KOPT-K1 (cell line): ENCODE results near the gene MFN2.
"Not testable (repeated sequence)": the region's sequence is repeated elsewhere in the genome, so short reads cannot be mapped to it uniquely, and the experiment has no call there.

Experiments used
- H3K27ac ChIP-seq: fragments of 200-600 bp; sonication (generic); 2 replicates; pipeline ENCODE4 v1.5.1; 2016; ENCODE audit warnings: antibody characterized with exemption, mild to moderate bottlenecking, low read depth, low read length; ENCODE audit not compliant: poor library complexity, severe bottlenecking
- H3K36me3 ChIP-seq: fragments of 200-600 bp; sonication (generic); 2 replicates; pipeline ENCODE4 v1.5.1; 2017; ENCODE audit warnings: antibody characterized with exemption, mild to moderate bottlenecking, low read length, moderate library complexity; ENCODE audit not compliant: insufficient read depth
- H3K9me3 ChIP-seq: fragments of 200-600 bp; sonication (generic); 2 replicates; pipeline ENCODE4 v1.5.1; 2017; ENCODE audit warnings: antibody characterized with exemption, low read length, mild to moderate bottlenecking; ENCODE audit not compliant: insufficient read depth, poor library complexity, severe bottlenecking

MFN2 gene

DNA sequence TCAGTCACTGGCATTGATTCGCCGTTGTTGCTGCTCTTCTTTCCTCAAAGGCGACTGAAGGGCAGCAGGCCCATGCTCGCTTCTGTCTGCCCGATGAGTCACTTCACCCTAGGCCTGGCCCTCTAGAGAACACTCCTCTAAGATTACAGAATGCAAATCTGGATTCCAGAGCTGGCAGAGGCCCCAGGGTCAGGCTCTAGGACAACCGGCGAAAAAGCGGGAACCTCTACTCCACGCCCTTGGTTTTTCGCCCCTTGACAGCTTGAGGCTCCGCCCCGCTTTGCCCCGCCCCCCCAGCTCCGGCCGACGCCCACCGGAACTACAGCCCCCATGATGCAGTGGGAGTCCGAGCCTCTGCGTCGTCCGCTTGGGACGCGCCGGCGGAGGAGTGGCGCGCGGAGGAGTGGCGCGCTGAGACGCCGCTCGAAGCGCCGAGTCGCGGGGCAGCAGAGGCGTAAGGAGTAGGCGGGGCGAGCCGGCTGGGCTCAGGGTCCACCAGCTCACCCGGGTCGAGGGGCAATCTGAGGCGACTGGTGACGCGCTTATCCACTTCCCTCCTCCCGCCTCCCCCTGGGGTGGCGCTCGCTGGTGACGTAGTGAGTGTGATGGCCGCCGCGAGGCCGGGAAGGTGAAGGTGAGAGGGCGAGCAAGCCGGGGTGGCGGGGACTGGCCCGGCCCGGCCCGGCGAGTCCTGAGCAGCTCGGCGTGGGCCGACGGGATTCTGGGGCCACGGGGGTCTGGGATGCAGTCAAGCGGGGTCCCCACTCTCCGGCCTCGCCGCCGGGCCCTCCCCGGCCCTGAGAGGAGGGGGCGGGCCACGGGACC lies at the start of gene MFN2:
Gene MFN2 (plus strand): TSS at position 594 of the 825 bp plus-strand sequence. CDS start 8,725 bp downstream, outside the sequence.
- Histone ChIP-seq H3K27ac (peak within 1 kb of the TSS; percentile 73), H3K9me3 (no peaks in the 10 kb centered on the region), H3K36me3 (peaks cover 39% of the 10 kb centered on the region)

DNA sequence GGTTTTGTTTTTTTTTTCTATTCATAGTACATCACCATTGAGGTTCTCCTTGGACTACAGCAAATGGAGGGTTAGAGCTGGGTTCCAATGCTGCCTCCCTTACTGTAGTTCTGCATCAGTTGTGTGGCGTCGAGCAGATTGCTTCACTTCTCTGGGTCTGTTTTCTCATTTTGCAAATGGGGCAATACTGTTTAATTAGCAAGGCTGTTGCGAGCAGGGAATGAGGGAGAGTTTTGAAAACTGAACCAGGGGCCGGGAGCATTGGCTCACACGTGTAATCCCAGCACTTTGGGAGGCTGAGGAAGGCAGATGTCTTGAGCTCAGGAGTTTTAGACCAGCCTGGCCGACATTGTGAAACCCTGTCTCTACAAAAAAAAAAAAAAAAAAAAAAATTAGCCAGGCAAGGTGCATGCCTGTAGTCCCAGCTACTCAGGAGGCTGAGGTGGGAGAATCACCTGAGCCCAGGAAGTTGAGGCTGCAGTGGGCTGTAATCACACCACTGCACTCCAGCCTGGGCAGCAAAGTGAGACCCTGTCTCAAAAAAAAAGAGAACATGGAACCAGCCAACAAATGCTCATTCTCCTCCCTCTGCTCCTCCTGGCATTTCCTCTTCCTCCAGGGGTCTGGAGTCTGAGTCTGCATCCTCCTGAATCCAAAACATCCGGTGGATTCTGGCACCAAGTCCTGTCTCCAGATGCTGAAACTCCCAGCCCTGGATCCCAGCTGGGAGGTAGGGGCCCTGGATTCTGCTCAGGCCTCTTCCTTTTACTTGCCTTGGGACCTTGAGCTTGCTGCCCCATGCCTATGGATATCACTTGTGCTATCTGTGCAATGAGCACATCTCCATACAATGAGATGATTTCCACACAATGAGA lies 49.4 kb upstream of the MFN2 start:
- Histone ChIP-seq H3K27ac (no peak overlapping the region), H3K36me3 (no peaks in the 10 kb centered on the region), H3K9me3 (no peaks in the 10 kb centered on the region)

DNA sequence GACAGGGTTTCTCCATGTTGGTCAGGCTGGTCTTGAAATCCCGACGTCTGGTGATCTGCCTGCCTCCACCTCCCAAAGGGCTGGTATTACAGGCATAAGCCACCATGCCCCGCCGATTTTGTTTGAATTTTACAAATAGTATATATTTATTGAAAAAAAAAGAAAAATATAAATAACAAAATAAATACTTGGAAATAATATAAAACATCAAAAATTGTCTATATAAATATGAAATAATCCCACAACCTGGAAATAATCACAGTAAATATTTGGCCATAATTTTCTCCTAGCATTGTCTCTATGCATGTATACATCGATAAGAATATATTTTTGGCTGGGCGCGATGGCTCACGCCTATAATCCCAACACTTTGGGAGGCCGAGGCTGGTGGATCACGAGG lies 48.4 kb upstream of the MFN2 start:
- H3K9me3 ChIP-seq = no peaks in the 10 kb centered on the region
- H3K27ac ChIP-seq = no peak overlapping the region
- no peaks in the 10 kb centered on the region for H3K36me3 ChIP-seq

DNA sequence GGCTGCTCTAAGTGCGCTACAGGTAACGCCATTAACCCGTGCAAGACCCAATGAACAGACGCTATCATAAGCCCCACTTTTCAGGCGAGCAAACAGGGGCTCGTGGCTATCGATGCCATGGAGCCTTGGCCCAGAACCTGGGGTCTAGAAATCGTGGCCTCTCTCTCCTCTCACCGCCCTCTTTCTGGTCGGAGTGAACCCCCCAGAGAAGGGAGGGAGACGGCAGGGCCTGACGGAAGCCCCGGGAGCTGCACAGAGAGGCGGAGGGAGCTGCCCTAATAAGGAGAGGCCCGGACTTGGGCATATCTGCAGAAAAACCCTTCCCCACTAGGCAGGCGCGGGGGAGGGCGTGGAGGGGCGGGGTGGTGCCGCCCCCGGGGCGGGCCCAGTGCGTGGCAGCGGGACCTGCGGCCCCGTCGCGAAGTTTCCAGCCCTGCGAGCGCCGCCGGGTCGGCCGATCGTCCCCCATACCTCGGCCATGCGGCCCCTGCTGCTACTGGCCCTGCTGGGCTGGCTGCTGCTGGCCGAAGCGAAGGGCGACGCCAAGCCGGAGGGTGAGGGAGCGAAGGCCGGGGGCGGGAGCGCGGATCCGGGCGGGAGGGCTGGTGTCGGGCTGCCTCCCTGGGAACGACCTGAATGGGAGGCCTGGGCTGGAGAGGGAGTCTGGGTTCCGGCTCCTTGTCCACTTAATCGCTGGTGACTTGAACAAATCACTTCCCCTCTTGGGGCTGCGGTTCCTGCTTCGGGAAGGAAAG lies 45.8 kb upstream of the MFN2 start, which contains the start of gene PLOD1:
Gene PLOD1 (plus strand): TSS at position 416 of the 755 bp plus-strand sequence. CDS start 63 bp downstream, at position 479.
- H3K27ac ChIP-seq = peak within 1 kb of the TSS; percentile 72

DNA sequence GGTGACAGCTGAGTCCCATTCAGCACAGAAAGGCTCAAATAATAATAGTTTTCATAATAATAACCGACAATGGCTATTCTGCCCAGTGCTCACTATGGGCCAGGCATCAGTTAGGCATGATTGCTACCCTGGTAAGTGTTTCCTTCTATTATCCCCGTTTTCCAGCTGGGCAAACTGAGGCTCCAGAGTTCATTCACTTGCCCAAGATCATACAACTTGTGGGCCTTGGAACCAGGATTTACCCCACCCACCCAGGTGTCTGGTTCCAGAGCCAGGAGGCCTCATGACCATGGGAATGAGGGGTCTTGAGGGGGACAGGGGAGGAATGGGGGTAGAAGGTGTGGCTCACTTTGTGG lies 45.2 kb upstream of the MFN2 start:
- no peaks in the 10 kb centered on the region for H3K36me3 ChIP-seq
- H3K9me3 ChIP-seq = no peaks in the 10 kb centered on the region
- peak overlapping the region; percentile 72 for H3K27ac ChIP-seq

More for the DNA sequence above, 45.8 kb upstream of the MFN2 start, which contains the start of gene PLOD1:
- H3K36me3 ChIP-seq = no peaks in the 10 kb centered on the region
- H3K9me3 ChIP-seq = no peaks in the 10 kb centered on the region

DNA sequence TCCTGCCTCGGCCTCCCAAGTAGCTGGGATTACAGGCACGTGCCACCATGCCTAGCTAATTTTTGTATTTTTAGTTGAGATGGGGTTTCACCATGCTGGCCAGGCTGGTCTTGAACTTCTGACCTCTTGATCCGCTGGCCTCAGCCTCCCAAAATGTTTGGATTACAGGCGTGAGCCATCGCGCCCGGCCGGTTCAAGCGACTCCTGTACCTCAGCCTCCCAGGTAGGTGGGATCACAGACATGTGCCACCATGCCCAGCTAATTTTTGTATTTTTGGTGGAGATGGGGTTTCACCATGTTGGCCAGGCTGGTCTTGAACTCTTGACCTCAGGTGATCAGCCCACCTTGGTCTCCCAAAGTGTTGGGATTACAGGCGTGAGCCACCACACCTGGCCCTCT lies 44.5 kb upstream of the MFN2 start:
- not testable (repeated sequence) for H3K9me3 ChIP-seq, H3K36me3 ChIP-seq, H3K27ac ChIP-seq

DNA sequence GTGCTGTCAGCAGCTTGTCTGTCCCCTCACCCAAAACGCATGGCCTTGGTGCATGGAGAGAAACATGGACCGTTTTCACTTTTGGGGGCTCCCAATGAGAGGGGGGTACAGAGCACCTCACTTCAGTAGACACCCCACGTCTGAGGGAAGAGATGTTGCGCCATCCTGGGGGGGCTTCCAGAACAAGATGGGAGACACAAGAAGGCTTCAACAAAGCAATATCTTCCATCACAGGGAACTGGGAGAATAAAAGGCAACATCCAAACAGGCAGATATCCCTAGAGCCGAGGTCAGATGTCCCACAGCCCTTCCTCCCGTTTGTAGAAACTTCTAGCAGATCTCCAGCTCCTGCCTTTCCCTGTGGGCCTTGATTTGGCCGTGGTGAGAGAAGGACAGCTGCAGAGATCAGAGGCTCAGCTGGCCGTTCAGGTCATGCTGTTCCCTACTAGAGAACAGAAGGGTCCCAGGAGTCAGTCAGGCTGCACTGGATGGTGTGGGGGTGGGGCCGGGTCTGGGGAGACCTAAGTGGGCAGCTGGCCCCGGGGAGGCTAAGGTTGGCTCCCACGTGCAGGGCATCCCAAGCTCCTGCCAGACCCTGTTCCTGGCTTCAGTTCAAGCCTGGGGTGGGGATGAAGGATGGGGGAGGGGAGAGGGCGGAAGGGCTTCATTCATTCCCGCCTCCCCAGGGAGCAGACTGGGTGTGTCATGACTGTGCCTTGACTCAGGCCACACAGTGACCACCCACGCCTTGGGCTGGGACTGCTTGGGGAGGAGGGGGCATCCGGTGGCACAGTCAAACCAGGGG lies 41.3 kb upstream of the MFN2 start:
- Histone ChIP-seq H3K9me3 (no peaks in the 10 kb centered on the region), H3K36me3 (no peaks in the 10 kb centered on the region), H3K27ac (no peak overlapping the region)

DNA sequence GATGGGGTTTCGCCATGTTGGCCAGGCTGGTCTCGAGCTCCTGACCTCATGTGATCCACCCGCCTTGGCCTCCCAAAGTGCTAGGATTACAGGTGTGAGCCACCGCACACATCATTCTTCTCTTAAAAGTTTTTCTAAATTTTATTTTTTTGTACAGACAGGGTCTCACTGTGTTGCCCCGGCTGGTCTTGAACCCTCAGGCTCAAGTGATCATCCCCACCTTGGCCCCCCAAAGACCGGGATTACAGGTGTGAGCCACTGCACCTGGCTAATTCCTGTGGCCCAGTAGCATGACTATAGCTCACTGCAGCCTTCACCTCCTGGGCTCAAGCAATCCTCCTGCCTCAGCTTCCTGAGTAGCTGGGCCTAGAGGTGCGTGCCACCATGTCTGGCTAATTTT lies 40.5 kb upstream of the MFN2 start:
- not testable (repeated sequence) for H3K27ac ChIP-seq, H3K9me3 ChIP-seq, H3K36me3 ChIP-seq

DNA sequence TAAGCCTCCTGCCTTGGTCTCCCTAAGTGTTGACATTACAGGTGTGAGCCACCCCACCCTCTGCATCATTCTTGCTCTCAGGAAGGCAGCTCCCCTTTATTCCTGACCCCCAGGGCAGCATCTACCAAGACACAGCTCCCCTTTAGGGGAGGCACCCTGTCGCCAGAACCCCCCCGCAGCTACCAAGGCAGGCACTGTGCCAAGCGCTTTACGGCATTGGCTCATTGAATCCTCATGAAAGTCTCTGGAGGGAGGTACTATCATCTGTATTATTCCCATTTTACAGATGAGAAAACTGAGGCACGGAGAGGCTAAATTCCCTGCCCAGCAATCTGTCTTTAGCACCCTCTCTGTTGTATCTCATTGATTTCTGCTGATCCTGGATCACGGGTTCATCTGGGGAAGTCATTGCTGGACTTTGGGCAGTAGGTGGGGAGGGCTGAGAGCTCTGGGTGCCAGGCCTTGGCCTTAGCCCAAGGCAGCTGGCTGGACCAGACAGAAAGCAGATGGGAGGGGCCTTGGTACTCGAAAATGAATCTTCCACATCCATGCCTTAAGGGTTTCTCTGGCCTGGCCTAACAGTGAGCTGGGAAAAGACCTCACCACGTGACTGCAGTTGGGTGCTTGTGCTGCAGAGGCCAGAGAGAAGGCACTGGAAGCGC lies 39.9 kb upstream of the MFN2 start:
- no peak overlapping the region for H3K27ac ChIP-seq
- H3K36me3 ChIP-seq = no peaks in the 10 kb centered on the region; the same call in 1 of the 2 replicates
- H3K9me3 ChIP-seq = no peaks in the 10 kb centered on the region

DNA sequence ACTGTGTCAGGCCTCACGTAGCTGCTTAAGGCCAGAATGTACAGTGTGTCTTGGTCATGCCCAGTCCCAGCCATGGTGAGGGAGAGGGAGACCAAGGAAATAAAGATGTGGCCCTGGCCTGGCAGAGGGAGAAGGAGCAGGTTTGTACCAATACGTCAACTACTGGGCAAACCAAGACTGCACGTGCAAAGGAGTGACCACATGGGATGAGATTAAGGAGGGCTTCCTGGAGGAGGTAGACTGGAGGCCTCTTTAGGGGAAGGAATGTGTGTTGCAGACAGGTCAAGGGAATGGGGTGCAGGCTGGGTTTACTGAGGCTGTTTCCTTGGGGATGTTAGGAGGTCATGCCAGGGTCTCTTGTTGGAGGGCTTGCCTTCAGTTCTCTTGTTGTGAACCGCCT lies 38.0 kb upstream of the MFN2 start:
- Histone ChIP-seq H3K36me3 (no peaks in the 10 kb centered on the region; the same call in 1 of the 2 replicates), H3K9me3 (no peaks in the 10 kb centered on the region)

DNA sequence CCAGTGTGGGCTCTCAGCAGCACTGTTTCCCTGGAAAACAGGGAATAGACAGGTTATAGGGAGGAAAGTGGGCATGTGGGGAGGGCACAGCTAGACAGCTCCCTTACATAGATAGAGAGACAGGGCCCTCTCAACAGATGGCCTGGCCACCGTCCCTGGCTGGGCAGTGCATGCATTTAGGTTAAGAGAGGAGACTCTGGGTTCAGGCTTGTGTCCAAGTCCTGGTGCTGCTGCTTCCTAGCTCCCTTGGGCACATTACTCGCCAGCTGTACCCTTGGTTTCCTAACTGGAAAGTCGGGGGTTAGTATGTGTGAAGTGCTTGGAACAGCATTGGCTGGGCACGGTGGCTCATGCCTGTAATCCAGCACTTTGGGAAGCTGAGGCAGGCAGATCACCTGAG lies 36.6 kb upstream of the MFN2 start:
- Histone ChIP-seq H3K36me3 (no peaks in the 10 kb centered on the region; the same call in 1 of the 2 replicates), H3K27ac (no peak overlapping the region), H3K9me3 (no peaks in the 10 kb centered on the region)

More for the DNA sequence above, 38.0 kb upstream of the MFN2 start:
- H3K27ac ChIP-seq = no peak overlapping the region

DNA sequence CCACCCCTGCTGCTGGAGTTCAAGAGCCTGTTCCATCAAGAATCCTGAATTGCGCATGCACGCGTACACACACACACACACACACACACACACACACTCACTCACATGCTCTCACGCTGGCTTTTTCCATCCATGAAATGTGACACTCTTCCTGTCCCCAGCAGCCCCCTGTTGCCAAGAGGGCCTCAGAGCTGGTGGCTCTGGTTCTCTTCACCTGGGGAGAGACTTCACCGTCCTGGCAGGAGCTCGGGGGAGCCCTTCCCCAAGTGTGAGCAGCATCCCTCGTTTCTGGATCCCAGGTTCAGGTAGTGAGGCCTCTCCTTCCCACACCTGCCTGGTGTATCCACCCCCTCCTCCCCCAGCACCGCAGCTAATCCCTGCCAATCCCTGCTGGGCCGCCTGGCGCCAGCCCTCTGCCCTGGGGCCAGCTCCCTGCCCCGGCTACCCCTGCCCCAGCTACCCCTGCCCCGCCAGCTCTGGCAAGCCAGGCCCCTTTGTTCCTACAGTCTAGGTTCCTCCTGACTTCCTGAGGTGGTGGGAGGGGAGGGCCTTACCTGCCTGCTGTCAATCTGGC lies 35.8 kb upstream of the MFN2 start:
- Histone ChIP-seq H3K27ac (no peak overlapping the region), H3K9me3 (no peaks in the 10 kb centered on the region), H3K36me3 (no peaks in the 10 kb centered on the region; the same call in 1 of the 2 replicates)

DNA sequence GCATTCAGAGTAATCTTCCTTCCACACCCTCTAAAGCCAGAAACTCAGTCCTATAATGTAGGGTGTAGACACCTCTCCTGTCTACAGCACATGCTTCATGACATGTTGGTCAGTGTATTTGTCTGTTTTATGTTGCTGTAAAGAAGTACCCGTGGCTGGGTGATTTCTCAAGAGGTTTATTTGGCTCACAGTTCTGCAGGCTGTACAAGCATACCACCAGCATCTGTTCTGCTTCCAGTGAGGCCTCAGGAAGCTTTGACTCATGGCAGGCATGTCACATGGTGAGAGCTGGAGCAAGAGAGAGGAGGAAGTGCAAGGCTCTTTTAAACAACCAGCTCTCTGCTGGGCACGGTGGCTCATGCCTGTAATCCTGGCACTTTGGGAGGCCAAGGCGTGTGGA lies 33.6 kb upstream of the MFN2 start:
- no peak overlapping the region for H3K27ac ChIP-seq
- no peaks in the 10 kb centered on the region; the same call in 1 of the 2 replicates for H3K36me3 ChIP-seq
- no peaks in the 10 kb centered on the region for H3K9me3 ChIP-seq
